ENCODE measurements around the gene FBXL4. TPM values are rescaled to one million over a fixed set of nuclear protein-coding genes. Genes with fewer than 3 reads are reported as not detected.

Gene FBXL4
- total RNA-seq, 1 experiment from 2014 or later = 5.1 TPM

GRCh38 chr6:98985391-98985790, 37.6 kb upstream of the FBXL4 start:
- Histone ChIP-seq H3K79me2 (ENCODE audit: insufficient read depth, low read length) (no peaks in the 10 kb centered on the region), H3T11ph (ENCODE audit: low read length) (no peak overlapping the region), H4K91ac (ENCODE audit: insufficient read length, low read depth, low read length) (no peak overlapping the region), H3K23ac (ENCODE audit: insufficient read length, low read depth, low read length) (no peak overlapping the region), H3K4me1 (ENCODE audit: insufficient read depth, low read length) (no peaks in the 10 kb centered on the region), H2AK5ac (ENCODE audit: insufficient read length, low read length) (no peak overlapping the region), H4K8ac (replicated peaks; ENCODE audit: insufficient read length, low read depth, low read length) (no peak overlapping the region), H3K9me3 (ENCODE audit: control insufficient read depth, low read depth, low read length) (no peaks in the 10 kb centered on the region), H3K9ac (ENCODE audit: extremely low read depth, insufficient read length, low read length) (no peak overlapping the region), H2BK15ac (ENCODE audit: low read depth, low read length) (no peak overlapping the region), H3K27ac (ENCODE audit: insufficient read length, low read depth, low read length) (no peak overlapping the region), H2BK5ac (ENCODE audit: insufficient read length, low read length) (no peak overlapping the region), H2BK120ac (ENCODE audit: low read depth, low read length, poor library complexity, severe bottlenecking) (no peak overlapping the region), H2AFZ (ENCODE audit: low read length) (no peak overlapping the region), H2BK12ac (ENCODE audit: insufficient read length, low read depth, low read length) (no peak overlapping the region), H3K14ac (ENCODE audit: insufficient read depth, low read length) (no peak overlapping the region), H4K20me1 (ENCODE audit: control insufficient read depth, insufficient read depth, insufficient read length) (no peaks in the 10 kb centered on the region), H4K5ac (ENCODE audit: insufficient read length, low read depth, low read length) (no peak overlapping the region), H3K4ac (ENCODE audit: low read depth, low read length) (no peak overlapping the region), H3K18ac (ENCODE audit: insufficient read length, low read depth, low read length) (no peak overlapping the region), H3K56ac (ENCODE audit: insufficient read length, low read depth, low read length) (no peak overlapping the region), H2BK20ac (ENCODE audit: low read depth, low read length, poor library complexity, severe bottlenecking) (no peak overlapping the region), H3K4me2 (ENCODE audit: insufficient read depth, insufficient read length, low read length) (no peak overlapping the region), H3K23me2 (ENCODE audit: insufficient read length, low read depth, low read length, poor library complexity, severe bottlenecking) (no peaks in the 10 kb centered on the region), H3K79me1 (ENCODE audit: insufficient read depth, low read depth, low read length, poor library complexity, severe bottlenecking) (no peaks in the 10 kb centered on the region), H3K27me3 (ENCODE audit: insufficient read depth, low read length) (no peaks in the 10 kb centered on the region)
- H3K9me3 Mint-ChIP-seq = no peaks in the 10 kb centered on the region
- no peak overlapping the region for H3K4me3 Mint-ChIP-seq
- no peaks in the 10 kb centered on the region; the same call in 1 of the 2 replicates for H3K27me3 Mint-ChIP-seq (ENCODE audit: low read depth)
- 0 out of 7 replicates have a peak overlapping the region, but pooled peaks of 1 of the 3 experiments have one; percentile 7 for H3K27ac Mint-ChIP-seq
- no peak for DNase-seq
- H3K36me3 Mint-ChIP-seq (ENCODE audit: insufficient read depth in 1 of 3, low read depth in 3 of 3) = no peaks in the 10 kb centered on the region
- WGBS (ENCODE audit: extremely low coverage, insufficient read length, low lambda C conversion rate) = no CpG with 5 or more reads among the region's 1 CpG
- no peak for TF ChIP-seq CTCF (conservative IDR thresholded peaks at IDR 0.05)
- peaks cover 5 to 7% of the 10 kb centered on the region in 2 experiments for H3K4me1 Mint-ChIP-seq

Data from H9 (cell line).